Left ventricle myocardium superior (tissue), 1 donor: ENCODE results near the gene GPR108. TPM values are rescaled to one million over a fixed set of nuclear protein-coding genes. Genes with fewer than 3 reads are reported as not detected.

Source experiments
- ATAC-seq: fragments of 200-7000 bp; cut with Tn5 transposase; one replicate; pipeline ENCODE4 v1.9.1; 2020; ENCODE audit warnings: mild to moderate bottlenecking, moderate library complexity
- DNase-seq: peaks from one replicate; pipeline ENCODE4 v3.0.0-alpha.2; 2020
- intact Hi-C: fragments of 100-400 bp; cut with micrococcal nuclease; formaldehyde crosslinking; loops from one replicate; pipeline ENCODE4 v1.11.0; 2022
- microRNA-seq: library from miRNA; unstranded; fragments of <30 nt; microRNA quantifications from one replicate; pipeline ENCODE4 v1.2.0, GENCODE V29; 2020; ENCODE audit warnings: borderline number of aligned reads
- total RNA-seq: library from RNA; stranded (reverse); fragmentation: NEBNext Ultra II Directional; extraction: Animal tissue kit (Norgen Biotek cat#: 25700); gene quantifications from one replicate; pipeline ENCODE4 v1.2.1, GENCODE V29; 2021
- donor health status: DM: no; HTN: yes; CAD: no; lungs with severe emphysema.

The GPR108 gene
- total RNA-seq, 1 donor from 2014 or later: 28.1 TPM

DNA sequence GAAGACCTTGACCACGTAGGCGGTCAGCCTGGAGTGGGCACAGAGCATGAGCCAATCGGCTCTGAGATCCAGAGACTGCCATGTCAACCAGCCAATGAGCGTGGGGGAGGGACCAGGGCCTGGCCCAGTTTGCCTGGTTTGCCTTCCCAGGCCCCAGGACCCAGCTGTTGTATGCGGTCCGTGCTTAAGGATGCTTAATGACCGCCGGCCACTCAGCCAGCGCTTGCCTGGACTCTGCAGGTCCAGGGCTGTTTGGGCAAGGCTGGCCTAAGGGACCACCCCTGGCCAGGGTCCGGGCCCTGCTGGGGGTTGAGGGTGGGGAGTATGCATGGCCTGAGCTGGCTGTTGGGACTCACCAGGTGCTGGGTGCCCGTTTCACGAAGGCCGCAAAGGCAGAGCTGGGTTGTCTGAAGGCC, 44.3 kb downstream of the GPR108 start:
- intact Hi-C loops: no loop called here
- ATAC-seq (no peak), DNase-seq (no peak)

GRCh38 chr19:6692027-6692426, 45.4 kb downstream of the GPR108 start:
- DNase-seq (no peak), ATAC-seq (no peak)
- intact Hi-C loops: no loop called here

DNA sequence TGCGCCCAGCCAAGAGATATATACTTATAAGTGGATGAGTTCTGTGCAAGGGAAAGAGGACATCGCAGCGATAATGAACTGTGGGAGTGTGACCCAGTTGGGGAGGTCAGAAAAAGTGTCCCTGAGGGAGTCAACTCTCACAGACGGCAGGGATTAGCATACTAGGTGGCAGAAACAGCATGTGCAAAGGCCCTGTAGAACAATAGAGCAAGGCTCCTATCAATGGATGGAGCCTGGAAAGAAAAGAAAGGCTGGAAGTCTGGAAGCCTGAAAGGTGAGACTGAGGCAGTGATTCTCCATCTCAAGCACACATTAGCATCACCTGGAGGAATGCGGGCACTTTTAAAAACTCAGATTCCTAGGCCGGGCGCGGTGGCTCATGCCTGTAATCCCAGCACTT, 46.0 kb downstream of the GPR108 start:
- no peak for DNase-seq
- intact Hi-C loops: no loop called here
- no peak for ATAC-seq

DNA sequence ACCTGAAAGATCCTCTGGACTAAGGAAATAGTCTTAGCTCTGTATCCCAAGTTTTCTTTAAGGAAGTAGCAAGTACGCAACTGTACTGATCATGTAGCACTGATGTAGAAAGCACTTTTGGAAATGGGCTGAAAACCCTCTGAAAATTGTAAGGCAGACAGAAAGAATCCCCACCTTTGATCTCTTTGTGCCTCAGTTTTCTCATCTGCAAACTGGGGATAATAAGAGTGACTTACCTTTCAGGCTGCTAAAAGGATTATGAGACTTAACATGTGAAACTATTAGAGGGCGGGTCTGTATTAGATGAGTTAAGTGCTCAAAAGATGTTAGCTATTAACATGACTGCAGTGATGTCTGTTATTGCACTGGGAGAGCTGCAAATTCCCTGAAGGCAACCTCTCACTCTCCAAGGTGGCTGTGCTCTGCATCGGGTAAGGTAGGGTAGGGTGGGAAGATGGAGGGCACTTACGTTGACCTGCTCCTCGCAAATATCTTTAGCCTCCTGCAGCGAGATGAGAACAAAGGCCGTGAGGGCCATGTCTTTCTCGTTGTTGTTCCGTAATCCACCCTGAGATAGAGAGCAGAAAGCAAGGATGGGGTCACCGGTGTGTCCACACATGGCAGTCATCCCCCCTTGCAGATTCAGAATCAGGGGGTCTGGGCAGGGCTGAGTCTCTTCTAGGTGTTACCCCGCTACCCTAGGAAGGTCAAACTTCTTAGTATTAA, 47.1 kb downstream of the GPR108 start:
- DNase-seq (no peak), ATAC-seq (no peak)
- intact Hi-C loops: no loop called here

GRCh38 chr19:6687114-6687513, 50.3 kb downstream of the GPR108 start:
- no peak for DNase-seq
- no peak for ATAC-seq
- intact Hi-C loops: no loop called here

- intact Hi-C loops: no loop called here
- DNase-seq (no peak), ATAC-seq (no peak)
These were observed 50.8 kb downstream of the GPR108 start for GRCh38 chr19:6686628-6686975.

GRCh38 chr19:6685962-6686627, 51.3 kb downstream of the GPR108 start:
- DNase-seq (no peak), ATAC-seq (no peak)
- intact Hi-C loops: no loop called here

DNA sequence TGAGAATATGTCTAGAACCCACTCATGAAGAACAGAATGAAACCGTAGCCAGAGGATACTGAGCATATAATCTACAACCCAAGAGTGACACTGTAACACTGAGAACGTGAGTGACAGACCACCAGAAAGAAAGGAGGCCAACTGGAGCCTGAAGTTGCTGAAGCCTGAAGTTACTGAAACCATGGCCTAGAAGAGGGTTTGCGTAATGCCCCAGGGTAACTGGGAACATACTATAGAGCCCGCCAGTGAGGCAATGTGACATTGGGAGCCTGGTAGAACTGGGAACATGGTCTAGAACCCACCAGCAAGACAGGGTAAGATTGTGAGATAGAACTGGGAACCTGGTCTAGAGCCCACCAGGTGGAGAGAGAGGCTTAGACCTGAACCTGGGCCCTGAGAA, 51.9 kb downstream of the GPR108 start:
- intact Hi-C loops: no loop called here
- ATAC-seq (no peak), DNase-seq (no peak)

DNA sequence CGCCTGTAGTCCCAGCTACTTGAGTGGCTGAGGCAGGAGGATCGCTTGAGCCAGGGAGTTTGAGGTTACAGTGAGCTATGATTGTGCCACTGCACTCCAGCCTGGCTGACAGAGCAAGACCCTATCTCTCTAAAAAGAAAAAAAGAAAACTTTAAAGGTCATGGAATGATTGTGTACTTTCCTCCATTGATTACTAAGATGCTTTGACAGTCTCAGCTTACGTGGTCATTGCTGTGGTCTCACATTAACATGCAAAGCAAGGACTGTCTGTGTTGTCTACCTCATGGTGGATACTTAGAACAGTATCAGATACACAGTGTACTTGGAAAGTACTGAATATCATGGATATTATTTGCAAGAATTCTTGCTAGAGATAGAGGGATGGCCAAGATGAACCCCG, 53.4 kb downstream of the GPR108 start:
- intact Hi-C loops: no loop called here
- no peak for DNase-seq

DNA sequence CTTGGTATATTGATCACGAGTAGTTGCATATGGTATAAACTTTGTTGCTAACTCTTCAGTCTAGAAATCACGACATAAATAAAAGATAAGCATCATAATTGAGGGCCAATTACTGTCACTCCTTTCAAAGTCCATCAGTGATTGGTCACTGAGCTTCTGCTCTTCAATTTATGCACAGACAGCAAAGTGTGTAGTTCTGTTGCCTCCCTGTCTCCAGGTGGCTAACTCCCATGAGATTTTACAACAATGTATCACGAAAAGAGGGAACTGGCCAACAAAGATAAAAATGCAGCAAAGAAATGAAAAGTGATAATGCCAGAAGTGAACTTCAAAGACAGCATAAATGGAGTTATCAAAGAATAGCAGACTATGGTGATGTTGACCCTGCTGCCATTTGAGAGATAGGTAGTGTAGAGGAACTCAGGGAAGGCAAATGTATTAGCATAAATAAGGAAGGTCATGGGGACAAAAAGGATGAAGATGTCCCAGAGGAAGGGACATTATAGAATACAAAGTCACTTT, 54.7 kb downstream of the GPR108 start:
- no peak for ATAC-seq
- intact Hi-C loops: no loop called here
- no peak for DNase-seq

More for the DNA sequence above, 53.4 kb downstream of the GPR108 start:
- no peak for ATAC-seq

DNA sequence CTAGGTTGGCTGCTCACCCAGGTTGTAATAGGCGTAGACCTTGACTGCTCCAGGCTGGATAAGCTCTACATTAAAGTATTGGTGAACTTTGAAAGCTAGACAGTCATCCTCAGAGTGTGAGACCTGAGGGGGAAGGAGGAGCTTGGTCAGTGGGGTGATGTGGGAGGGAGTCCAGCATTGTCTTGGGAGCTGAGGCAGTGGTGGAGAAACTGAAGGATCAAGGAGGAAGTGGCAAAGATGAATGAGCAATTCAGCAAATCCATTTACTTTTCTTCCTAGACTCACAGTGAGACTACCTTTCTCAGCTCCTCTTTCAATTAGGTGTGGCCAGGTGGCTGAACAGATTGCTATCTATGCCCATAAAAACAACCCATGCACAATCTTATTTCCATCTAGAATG, 57.2 kb downstream of the GPR108 start:
- intact Hi-C loops: no loop called here

More for the DNA sequence above, 57.2 kb downstream of the GPR108 start:
- DNase-seq (no peak), ATAC-seq (no peak)

Small RNA genes lying within 50 kb of the gene (microRNA-seq; reads per million reads assigned to microRNA genes)
- gene MIR6791: not detected

Other genes starting within 250 kb of the GPR108 start
- 2.8 TPM for gene TUBB4A, start 235.3 kb downstream of the GPR108 start, total RNA-seq
- 1.0 TPM for gene TNFSF9, start 206.6 kb downstream of the GPR108 start, total RNA-seq
- gene CD70, start 146.4 kb downstream of the GPR108 start, total RNA-seq: not detected
- 1.5 TPM for gene TNFSF14, start 67.4 kb downstream of the GPR108 start, total RNA-seq
- 398 TPM for gene C3, start 16.9 kb downstream of the GPR108 start, total RNA-seq
- gene TRIP10, start 2.1 kb upstream of the GPR108 start, total RNA-seq: 151 TPM
- gene SH2D3A, start 29.9 kb upstream of the GPR108 start, total RNA-seq: 0.15 TPM
- gene VAV1, start 35.1 kb upstream of the GPR108 start, total RNA-seq: 2.6 TPM
- 0.30 TPM for gene ADGRE1, start 150.0 kb upstream of the GPR108 start, total RNA-seq